Suppressor macrophage (primary cell): ENCODE results near the gene UST.
A peak's percentile ranks its signal among the peaks of the same experiment; 100 is the strongest.
"Not testable (repeated sequence)": the region's sequence is repeated elsewhere in the genome, so short reads cannot be mapped to it uniquely, and the experiment has no call there.

Experiments
- DNase-seq, 4 experiments: peaks; one replicate each; pipeline ENCODE4 v3.0.0-alpha.2; 2020 to 2022

UST gene

DNA sequence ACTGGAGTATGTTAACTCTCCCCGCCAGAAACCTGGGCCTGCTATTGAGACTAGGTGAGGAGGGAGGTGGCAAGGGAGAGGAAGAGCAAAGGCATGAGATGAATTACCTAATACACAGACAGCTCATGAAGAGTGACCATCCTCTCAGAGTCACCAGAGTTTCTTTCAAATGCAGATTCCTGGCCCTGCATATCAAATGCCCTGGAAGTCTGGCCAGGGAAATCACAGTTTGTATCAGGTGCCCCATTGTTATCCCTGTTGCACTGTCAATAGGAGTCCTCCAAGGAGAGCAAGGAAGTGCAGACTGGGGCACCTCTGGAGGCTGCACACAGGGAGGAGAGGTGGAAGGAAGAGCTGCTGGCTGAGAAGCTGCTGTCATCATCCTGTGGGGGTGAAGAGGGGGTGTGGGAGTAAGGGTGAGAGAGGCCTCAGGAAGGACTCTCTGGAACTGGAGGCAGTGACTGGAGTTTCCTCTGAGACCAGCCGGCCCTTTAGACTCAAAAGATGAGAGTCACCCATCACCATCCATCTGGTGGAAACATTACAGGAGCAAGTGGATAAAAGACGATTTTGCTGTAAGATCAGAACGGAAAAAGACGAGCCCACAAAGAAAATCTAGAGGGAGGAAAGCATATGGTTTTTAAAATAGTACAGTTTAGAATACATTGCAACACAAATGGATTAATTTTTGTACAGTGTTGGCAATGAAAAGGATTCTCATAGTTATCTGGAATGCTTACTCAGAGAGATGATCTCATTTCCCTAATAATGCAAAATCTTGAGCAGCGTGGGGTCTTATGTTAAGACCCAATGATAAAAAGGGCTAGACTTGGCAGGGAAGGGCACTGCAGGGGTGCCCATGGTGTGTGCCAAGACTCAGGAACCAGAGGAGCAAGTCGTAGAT is 268.1 kb downstream of the UST start:
- DNase-seq = peak in 2 of 4 experiments; percentile 30 to 38

DNA sequence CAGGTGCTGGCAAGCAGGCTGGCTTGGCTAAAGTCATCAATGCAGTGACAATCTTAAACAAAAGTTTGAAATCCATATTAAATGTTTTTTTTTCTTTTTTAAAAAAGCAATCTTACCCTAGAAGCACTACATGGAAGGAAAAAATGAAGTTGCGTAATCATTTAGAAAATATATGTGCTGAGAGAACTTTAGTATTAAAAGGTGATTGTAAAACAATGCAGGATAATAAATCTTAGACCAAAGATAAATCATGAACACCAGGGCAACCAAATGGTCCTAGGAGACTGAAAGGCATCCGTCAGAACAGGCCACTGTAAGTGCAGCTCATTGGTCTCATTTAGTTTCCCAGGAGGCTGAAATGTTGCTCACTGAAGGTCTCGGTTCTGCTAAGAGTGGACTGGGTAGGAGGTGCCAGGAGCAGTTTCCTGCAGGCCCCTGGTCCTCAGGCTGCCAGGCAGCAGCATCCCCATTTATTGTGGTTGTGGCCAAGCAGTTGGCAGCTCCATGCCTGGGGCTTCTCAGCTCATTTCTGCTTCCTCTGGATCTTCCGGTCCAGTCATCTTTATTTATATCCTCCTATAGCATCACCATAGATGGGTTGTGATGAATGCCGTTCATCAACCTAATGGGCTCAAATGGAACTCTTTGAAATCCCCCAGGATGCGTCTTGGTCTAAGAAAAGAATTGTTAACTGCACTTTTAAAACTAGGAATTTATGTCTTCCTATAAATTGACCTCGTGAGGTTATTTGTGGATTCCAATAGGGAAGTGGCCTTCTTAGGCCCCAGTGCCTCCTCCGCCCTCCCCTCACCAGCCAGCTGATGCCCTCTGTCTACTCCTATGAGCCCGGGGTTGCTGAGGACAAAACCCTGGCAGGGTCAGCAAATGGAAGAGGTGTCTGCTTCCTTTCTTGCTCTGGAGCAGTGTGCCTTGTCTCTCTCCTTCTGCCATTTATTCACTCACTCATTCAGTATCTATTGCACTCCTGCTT is 269.0 kb downstream of the UST start:
- DNase-seq = peak; percentile 59 to 80 (median 63)

DNA sequence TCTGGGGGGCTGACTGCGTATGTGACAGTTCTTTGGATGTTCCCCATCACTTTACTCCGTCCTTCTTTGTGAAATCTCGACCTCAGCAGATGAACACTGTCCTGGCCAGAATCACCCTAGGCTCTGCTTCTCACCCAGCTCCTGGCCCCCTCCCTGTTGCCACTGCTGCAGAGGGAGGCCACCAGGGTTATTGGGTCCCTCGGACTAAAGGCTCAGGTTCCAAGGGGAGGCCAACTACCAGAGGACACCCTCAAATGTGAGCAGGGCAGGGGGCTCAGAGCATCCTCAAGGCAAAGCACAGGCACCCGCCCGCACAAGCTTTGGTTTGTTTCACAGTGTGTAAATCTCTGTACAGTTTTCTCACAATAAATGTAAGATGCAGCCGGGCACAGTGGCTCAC is 269.9 kb downstream of the UST start:
- no peak for DNase-seq

DNA sequence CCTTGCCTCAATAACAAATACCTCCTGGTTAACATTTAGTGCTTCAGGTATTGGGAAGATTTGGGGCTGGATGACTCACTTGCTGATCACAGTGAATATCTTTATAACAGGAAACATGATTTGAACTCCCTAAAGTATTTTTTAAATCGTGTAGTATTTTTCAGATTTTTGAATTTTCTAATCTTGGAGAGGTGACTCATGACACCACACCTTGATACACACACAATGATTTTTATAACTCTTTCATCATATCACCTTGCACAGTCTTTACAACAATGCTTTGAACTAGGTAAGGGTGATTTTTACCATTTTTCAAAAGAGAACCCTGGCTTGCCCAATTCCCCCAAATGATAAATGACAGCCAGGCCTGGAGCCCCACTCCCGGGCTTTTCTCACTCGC is 273.5 kb downstream of the UST start:
- no peak for DNase-seq

DNA sequence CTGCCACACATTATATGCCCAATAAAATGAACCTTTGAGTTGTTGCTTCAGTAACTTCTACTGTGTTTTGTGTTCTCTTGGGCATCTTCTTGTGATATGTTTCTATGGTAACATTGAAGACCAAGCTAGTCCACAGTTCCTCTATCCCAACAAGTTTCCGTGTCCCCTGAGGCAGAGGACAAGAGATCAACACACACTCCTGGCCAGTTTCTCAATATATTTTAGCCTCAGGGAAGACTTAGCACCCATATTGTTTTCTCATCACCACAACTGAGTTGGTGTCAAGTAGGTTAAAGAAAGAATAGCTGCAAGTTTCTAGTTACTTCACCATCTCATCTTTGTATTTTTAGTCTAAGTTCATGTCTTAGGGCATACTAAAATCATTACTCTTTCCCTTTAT is 277.5 kb downstream of the UST start:
- no peak for DNase-seq

DNA sequence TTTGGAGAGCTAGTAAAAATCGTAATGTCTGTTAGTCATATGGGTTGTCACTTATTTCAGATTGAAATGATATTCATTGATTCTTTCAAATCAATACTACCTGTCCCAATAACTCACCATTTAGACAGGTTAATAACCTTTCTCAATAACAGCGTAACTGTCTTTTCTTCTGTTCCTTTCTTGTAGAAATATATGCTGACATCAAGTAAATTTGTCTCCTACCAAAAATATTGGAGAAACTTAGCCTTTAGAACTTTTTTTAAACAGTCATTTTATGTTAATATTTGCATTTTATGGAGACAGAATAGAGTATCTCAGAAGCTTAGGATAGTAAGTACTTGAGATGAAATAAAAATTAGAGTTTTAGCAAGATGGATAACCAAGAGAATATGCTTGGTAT is 278.2 kb downstream of the UST start:
- no peak for DNase-seq

DNA sequence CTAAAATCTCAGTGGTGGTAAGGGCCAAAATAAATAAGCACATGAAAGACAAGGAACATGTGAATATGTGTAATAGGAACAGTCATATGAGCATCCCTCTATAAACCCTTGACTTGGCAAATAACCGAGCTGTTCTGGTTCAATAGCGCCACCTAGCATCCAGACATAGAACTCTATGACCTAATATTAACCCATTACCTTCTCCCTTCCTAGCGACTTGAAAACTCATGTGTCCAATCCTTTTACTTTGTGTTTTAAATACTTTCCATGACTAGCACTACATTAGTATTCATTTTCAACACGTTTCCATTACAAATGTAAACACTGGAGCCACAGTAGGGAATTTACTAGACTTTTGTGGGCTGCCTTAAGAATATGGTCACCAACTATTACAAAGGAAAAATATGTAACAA is 279.7 kb downstream of the UST start:
- DNase-seq = peak; percentile 63 to 70 (median 66)

- no peak for DNase-seq
Observed at GRCh38 chr6:149027484-149027883, 280.7 kb downstream of the UST start.

GRCh38 chr6:149028767-149029405 is 282.1 kb downstream of the UST start:
- peak; percentile 74 to 96 (median 92) for DNase-seq

DNA sequence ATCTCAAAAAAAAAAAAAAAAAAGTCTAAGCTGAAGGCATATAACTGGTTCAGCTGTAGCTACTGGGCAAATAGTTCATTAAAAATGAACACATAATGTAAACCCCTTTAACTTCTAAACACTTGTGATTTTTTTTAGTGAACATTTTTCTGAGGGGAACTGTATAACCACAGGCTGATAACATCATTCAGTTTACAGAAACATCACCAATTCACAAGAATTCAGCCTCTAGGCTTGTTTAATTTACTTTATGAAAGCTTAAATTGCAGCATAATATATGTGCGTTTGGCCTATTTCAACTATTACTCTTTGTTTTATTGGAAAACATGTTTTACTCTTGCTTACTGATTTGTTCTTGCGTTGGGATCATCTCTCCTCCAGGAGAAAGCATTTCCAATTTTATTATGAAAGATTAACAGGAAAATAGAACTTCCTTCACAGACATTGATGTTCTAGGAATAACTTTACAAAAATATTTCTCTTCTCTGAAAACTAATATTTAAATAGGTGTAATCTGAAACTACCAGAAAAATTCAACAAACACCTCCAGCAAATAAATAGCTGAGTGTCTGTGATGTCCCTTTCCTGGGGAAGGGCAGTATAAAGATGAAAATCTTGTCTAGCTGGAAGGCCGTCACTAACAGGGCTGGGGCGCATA is 284.5 kb downstream of the UST start:
- DNase-seq = no peak

- DNase-seq = peak in 2 of 4 experiments; percentile 61 to 78
Observed at GRCh38 chr6:149031859-149032598, 285.2 kb downstream of the UST start.

- DNase-seq = peak; percentile 48 to 82 (median 59)
Observed at GRCh38 chr6:149032599-149033405, 286.0 kb downstream of the UST start.

DNA sequence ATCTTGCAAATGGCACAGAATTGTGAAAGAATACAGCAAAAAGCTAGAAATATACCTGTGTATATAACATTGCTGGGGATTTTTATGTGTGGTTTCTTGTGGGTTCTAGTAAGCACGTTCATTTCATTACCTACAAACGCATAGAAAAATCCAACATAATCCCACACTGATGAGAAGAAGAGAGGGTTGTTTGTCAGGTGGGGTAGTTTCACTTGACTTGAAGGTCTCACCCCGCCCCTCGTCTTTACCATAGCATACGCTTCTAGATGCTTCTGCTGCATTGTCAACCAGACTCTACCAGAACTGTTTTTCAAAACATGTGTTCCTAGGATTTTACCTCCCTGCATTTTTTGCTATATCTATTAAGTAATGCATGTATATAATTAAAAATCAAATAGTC is 286.6 kb downstream of the UST start:
- DNase-seq = no peak

GRCh38 chr6:149035766-149036165 is 288.9 kb downstream of the UST start:
- no peak for DNase-seq

DNA sequence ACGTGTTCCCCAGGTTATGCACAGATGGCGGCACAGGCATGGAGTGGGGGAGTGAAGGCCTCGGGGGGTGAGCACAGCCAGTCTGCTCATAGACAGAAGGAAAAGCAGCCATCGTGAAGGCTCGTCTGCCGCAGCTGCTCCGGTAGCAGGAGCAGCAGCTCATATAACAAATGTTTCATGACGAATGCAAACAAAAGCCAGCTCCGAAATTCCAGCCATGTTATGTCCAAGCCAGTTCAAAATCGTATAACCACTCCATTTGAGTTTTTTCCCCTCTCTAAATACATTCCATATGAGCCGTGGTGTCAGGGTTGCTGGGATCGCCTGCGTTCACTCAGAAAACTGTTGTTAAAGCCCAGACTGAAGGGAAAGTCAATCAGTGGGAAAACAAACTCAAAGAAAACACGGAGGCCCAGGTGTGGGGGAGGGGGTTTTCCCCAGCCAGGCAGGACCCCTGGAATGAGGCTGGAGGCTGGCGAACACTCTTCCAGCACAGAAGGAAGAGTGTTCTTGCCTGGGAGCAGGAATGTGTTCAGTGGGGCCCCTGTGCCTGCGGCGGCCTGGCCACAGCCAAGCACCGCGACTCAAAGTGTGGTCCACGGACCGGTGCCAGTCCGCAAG is 290.3 kb downstream of the UST start:
- DNase-seq = no peak

DNA sequence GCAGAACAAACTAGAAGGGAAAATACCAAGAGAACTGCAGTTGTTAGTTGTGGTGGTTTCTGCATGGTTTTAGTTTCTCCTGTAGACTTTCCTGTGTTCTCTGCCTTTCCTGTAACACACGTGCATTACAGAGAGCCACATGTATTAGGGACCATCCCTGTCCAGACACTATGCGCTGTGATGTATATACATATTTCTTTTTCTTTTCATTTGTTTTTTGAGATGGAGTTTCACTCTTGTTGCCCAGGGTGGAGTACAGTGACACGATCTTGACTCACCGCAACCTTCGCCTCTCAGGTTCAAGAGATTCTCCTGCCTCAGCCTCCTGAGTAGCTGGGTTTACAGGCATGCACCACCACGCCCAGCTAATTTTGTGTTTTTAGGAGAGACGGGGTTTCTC is 292.2 kb downstream of the UST start:
- DNase-seq = not testable (repeated sequence)

DNA sequence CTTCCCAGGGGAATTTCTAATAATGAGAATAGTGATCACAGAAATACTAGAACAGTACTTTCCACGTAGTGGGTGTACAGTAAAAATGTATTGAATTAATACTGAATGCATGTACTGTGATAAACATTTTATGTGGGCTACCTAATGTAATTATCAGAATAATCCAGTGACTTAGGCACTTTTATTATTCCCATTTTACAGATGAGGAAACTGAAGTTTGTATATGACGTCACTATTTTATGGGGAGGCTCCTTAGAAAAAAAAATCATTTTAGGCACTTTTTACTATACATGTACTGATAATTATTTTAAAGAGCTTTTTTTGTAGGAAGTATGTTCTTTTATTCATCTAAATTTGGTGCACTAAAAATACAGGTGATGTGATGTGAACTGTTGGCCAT is 295.1 kb downstream of the UST start:
- DNase-seq = no peak

DNA sequence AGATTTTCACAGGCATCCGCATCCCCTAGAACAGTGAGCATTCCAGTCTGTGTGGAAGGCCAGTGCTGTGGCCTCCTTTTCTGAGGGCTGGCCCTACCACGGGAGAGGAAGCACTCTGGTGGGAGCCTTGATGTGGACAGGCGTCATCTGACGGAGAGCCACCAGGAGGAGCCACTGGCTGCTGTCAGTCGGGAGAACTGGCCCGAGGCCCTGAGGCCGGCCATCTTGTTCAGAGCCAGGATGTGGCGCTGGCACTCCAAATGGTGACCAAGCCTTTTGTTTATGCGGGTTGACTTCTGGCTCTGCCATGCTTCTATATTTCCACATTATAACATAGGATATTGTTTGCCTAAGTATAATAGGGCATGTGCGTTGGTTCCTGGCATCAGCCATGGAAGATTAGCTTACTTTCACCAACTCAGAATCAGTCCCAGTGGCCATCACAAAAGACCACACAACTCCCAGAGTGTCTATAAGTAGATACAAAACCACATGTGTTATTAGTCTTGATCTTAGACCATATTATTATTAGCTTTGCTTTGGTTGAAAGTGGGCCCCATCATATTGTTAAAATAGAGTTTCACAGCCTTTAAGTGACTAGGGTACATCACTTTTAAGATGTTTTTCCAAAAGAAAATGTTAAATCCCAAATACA is 296.8 kb downstream of the UST start:
- DNase-seq = peak in 3 of 4 experiments; percentile 23 to 36 (median 24)

- DNase-seq = no peak
Observed at GRCh38 chr6:149044528-149044927, 297.7 kb downstream of the UST start.
